HEK293 (cell line): ENCODE results near the gene KBTBD12.

Experiments
- CTCF ChIA-PET: fragments of 350-600 bp; formaldehyde crosslinking; extraction: SDS; loops from one replicate; lab custom pipeline; 2021; ENCODE audit warnings: antibody characterized with exemption; lab: Yijun Ruan, JAX
- POLR2A ChIA-PET: fragments of 300-600 bp; formaldehyde crosslinking; extraction: SDS; loops from one replicate; lab custom pipeline; 2020; ENCODE audit warnings: antibody characterized with exemption, inconsistent platforms; lab: Yijun Ruan, JAX
- H3K27ac ChIP-seq: fragments of 200-500 bp; sonication (Bioruptor generic); 2 replicates; pipeline ENCODE4 v1.5.1; 2014; ENCODE audit warnings: low read depth, low read length, control low read depth, inconsistent platforms; ENCODE audit errors: extremely low read depth
- H3K36me3 ChIP-seq, 2 experiments: fragments of 200-500 bp in 1 of 2; sonication (Bioruptor generic) in 1 of 2; 1 replicate in 1 of 2; 2 replicates in 1 of 2; pipeline ENCODE4 v1.5.1; 2014 to 2017; ENCODE audit warnings: inconsistent platforms in 2 of 2, low read length in 2 of 2; ENCODE audit not compliant: control insufficient read depth in 2 of 2, insufficient read depth in 1 of 2
- H3K4me1 ChIP-seq: fragments of 200-500 bp; sonication (Bioruptor generic); 2 replicates; pipeline ENCODE4 v1.5.1; 2014; ENCODE audit warnings: mild to moderate bottlenecking, low read length, inconsistent platforms; ENCODE audit not compliant: control insufficient read depth, insufficient read depth
- H3K4me3 ChIP-seq: 2 replicates; pipeline ENCODE4 v1.5.1; 2011; ENCODE audit warnings: low read depth, mild to moderate bottlenecking, control low read depth, low read length, moderate library complexity
- H3K9me3 ChIP-seq: fragments of 200-500 bp; sonication (Bioruptor generic); 2 replicates; pipeline ENCODE4 v1.5.1; 2014; ENCODE audit warnings: low read depth, low read length, inconsistent platforms; ENCODE audit not compliant: control insufficient read depth, insufficient read depth
- KLF1 ChIP-seq: fragments of 450-650 bp; formaldehyde crosslinking; IDR thresholded peaks from 2 replicates; pipeline ENCODE4 v1.5.1; 2016; ENCODE audit warnings: missing biosample characterization, missing genetic modification characterization
- SP7 ChIP-seq: fragments of 450-650 bp; formaldehyde crosslinking; IDR thresholded peaks from 2 replicates; pipeline ENCODE4 v1.5.1; 2016; ENCODE audit warnings: missing biosample characterization, missing genetic modification characterization
- ZBTB1 ChIP-seq: fragments of 450-650 bp; formaldehyde crosslinking; IDR thresholded peaks from 2 replicates; pipeline ENCODE4 v1.5.1; 2016; ENCODE audit warnings: missing biosample characterization, missing genetic modification characterization
- ZNF140 ChIP-seq: fragments of 450-650 bp; formaldehyde crosslinking; IDR thresholded peaks from 2 replicates; pipeline ENCODE4 v1.5.1; 2016; ENCODE audit warnings: missing biosample characterization, missing genetic modification characterization
- ZNF184 ChIP-seq: fragments of 450-650 bp; IDR thresholded peaks from 2 replicates; pipeline ENCODE4 v1.5.1; 2018; ENCODE audit warnings: missing biosample characterization, mild to moderate bottlenecking, missing genetic modification characterization
- ZNF23 ChIP-seq: fragments of 450-650 bp; formaldehyde crosslinking; IDR thresholded peaks from 2 replicates; pipeline ENCODE4 v1.5.1; 2016; ENCODE audit warnings: missing biosample characterization, missing genetic modification characterization, borderline replicate concordance
- ZNF239 ChIP-seq: fragments of 450-650 bp; formaldehyde crosslinking; IDR thresholded peaks from 2 replicates; pipeline ENCODE4 v1.5.1; 2016; ENCODE audit warnings: missing biosample characterization, missing genetic modification characterization
- ZNF404 ChIP-seq: fragments of 450-650 bp; formaldehyde crosslinking; IDR thresholded peaks from 2 replicates; pipeline ENCODE4 v1.5.1; 2017; ENCODE audit warnings: missing biosample characterization, missing genetic modification characterization
- ZNF433 ChIP-seq: fragments of 450-650 bp; formaldehyde crosslinking; IDR thresholded peaks from 2 replicates; pipeline ENCODE4 v1.5.1; 2016; ENCODE audit warnings: missing biosample characterization, missing genetic modification characterization, low read depth
- ZNF654 ChIP-seq: fragments of 450-650 bp; formaldehyde crosslinking; IDR thresholded peaks from 2 replicates; pipeline ENCODE4 v1.5.1; 2016; ENCODE audit warnings: low read depth, missing biosample characterization, missing genetic modification characterization
- ZNF707 ChIP-seq: fragments of 450-650 bp; formaldehyde crosslinking; IDR thresholded peaks from 2 replicates; pipeline ENCODE4 v1.5.1; 2016; ENCODE audit warnings: missing biosample characterization, missing genetic modification characterization
- ZNF777 ChIP-seq: fragments of 450-650 bp; formaldehyde crosslinking; IDR thresholded peaks from 2 replicates; pipeline ENCODE4 v1.5.1; 2017; ENCODE audit warnings: missing biosample characterization, missing genetic modification characterization, borderline replicate concordance
- TF ChIP-seq, protein P1 (sequence below): fragments of 450-650 bp; formaldehyde crosslinking; IDR thresholded peaks from 2 replicates; pipeline ENCODE4 v1.5.1; 2017; ENCODE audit warnings: missing biosample characterization, missing genetic modification characterization
- TF ChIP-seq, protein P2 (sequence below): fragments of 450-650 bp; formaldehyde crosslinking; IDR thresholded peaks from 2 replicates; pipeline ENCODE4 v1.5.1; 2016; ENCODE audit warnings: missing biosample characterization, missing genetic modification characterization

KBTBD12 gene

DNA sequence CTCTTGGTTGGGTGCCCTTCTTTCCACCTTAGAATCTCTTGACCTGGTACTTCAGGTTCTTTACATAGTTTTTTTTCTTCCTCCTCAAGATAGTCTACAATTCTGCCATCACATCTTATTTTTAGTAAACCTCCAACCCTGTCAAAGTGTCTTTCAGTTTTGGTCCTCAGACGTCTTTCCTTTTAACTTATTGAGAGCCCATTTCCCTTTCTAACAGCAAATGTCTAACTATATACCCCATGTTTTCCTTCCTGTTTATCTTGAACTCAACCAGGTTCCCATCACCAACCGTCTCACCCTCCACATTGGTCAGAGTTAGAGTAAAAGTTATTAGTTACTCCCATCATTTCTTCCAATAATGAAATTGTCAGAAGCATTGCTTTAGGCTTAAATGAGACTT lies 10.4 kb downstream of the KBTBD12 start:
- H3K9me3 ChIP-seq: no peaks in the 10 kb centered on the region
- CTCF ChIA-PET: no interaction called here
- no peak overlapping the region for H3K4me3 ChIP-seq
- TF ChIP-seq ZNF404 (tag by site-specific recombination) (no peak), ZNF433 (tag by site-specific recombination) (no peak)
- no peaks in the 10 kb centered on the region for H3K36me3 ChIP-seq
- no peaks in the 10 kb centered on the region for H3K4me1 ChIP-seq
- H3K27ac ChIP-seq: no peak overlapping the region
- POLR2A ChIA-PET: no interaction called here

DNA sequence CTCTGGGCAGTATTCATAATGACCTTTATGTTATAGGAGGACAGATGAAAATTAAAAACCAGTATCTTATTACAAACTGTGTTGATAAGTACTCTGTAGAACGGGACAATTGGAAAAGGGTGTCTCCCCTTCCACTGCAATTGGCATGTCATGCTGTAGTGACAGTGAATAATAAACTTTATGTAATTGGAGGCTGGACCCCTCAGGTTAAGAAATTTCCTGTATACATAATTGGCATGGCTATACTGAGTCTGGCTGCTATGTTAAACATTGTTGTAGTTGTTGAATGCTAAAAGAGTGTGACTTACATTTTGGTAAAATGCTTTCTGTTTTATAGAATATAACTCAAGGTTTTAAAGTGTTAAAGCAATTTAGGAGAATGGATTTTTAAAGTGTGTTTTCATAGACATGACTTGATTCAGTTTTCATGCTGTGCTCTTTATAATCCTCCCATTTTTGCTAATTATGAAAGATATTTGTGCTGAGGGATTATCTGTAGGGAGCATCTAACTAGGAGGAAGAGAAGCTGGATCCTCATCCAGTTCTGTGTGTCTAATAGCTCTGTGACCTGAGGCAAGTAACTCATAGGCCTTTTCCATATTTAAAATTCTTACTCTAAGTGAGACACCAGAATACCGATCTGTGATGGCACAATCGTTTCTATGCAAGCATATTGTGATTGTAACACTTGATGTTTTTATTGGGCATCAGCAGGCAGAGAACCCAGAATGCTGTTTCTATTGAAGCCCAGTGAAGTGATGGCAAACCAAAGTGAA lies 13.0 kb downstream of the KBTBD12 start:
- no peak for TF ChIP-seq ZNF239 (tag by site-specific recombination)
- Histone ChIP-seq H3K27ac (no peak overlapping the region), H3K9me3 (no peaks in the 10 kb centered on the region), H3K36me3 (no peaks in the 10 kb centered on the region), H3K4me3 (no peak overlapping the region), H3K4me1 (no peaks in the 10 kb centered on the region)
- POLR2A ChIA-PET: no interaction called here
- CTCF ChIA-PET: interaction anchor here (0.7 kb wide), 1 partner anchor 44 kb away, joined by 3 read pairs; no protein-coding TSS in a partner anchor

DNA sequence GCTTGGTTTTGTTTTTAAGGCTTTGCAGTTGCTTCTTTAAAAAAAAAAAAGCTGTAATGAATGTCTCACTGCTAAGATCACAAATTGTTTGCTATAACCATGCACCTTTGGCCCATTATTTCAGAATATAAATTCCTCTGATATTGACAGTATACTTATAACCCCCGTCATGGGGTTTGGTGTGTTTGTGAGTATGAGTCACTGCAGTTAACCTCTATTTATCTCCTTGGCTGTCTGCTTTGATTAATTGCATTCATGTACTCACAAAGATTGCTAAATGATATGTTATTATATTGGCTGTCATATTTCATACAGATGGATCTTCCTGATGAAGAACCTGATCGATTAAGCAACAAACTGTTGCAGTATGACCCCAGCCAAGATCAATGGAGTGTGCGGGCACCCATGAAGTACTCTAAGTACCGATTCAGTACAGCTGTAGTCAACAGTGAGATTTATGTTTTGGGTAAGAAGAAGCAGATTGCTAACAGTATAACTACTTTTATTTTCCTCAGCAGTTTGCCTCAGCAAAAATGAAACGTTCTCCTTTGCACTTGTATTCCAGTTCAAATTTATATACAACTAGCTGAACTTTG lies 14.9 kb downstream of the KBTBD12 start:
- no peak for TF ChIP-seq ZNF23
- peak; percentile 62 for TF ChIP-seq SP7 (tag by site-specific recombination)
- Histone ChIP-seq H3K4me3 (no peak overlapping the region), H3K27ac (no peak overlapping the region), H3K9me3 (no peaks in the 10 kb centered on the region), H3K4me1 (no peaks in the 10 kb centered on the region), H3K36me3 (no peaks in the 10 kb centered on the region)
- POLR2A ChIA-PET: no interaction called here
- CTCF ChIA-PET: no interaction called here

DNA sequence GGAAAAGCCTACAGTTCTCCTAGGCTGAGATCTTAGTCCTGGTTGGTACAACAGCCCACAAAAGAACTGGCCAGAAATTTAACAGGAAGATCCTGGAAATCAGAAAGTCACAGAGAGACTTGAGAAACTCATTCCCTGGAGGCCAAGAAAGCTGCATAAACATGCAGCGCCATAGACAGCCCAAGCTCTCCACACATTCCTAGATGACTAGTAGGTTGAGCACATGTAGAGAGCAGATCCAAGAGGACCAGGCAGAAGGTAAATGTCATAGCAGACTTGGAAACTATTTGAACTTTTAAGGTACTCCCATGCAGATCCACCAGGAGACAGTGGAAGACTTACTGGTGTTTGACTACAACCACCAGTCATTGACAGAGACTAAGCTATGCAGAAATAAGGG lies 18.4 kb downstream of the KBTBD12 start:
- CTCF ChIA-PET: no interaction called here
- POLR2A ChIA-PET: no interaction called here
- Histone ChIP-seq H3K9me3 (no peaks in the 10 kb centered on the region), H3K4me1 (no peaks in the 10 kb centered on the region), H3K4me3 (no peak overlapping the region), H3K36me3 (no peaks in the 10 kb centered on the region), H3K27ac (no peak overlapping the region)
- TF ChIP-seq ZNF707 (tag by site-specific recombination) (no peak), KLF1 (tag by site-specific recombination) (no peak), ZNF777 (no peak), ZNF140 (tag by site-specific recombination) (no peak), ZBTB1 (tag by site-specific recombination) (no peak), ZNF654 (tag by site-specific recombination) (no peak), ZNF239 (tag by site-specific recombination) (no peak), ZNF184 (tag by site-specific recombination) (no peak)
- TF ChIP-seq, protein P1, sequence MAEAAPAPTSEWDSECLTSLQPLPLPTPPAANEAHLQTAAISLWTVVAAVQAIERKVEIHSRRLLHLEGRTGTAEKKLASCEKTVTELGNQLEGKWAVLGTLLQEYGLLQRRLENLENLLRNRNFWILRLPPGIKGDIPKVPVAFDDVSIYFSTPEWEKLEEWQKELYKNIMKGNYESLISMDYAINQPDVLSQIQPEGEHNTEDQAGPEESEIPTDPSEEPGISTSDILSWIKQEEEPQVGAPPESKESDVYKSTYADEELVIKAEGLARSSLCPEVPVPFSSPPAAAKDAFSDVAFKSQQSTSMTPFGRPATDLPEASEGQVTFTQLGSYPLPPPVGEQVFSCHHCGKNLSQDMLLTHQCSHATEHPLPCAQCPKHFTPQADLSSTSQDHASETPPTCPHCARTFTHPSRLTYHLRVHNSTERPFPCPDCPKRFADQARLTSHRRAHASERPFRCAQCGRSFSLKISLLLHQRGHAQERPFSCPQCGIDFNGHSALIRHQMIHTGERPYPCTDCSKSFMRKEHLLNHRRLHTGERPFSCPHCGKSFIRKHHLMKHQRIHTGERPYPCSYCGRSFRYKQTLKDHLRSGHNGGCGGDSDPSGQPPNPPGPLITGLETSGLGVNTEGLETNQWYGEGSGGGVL (tag by site-specific recombination): no peak
- TF ChIP-seq, protein P2, sequence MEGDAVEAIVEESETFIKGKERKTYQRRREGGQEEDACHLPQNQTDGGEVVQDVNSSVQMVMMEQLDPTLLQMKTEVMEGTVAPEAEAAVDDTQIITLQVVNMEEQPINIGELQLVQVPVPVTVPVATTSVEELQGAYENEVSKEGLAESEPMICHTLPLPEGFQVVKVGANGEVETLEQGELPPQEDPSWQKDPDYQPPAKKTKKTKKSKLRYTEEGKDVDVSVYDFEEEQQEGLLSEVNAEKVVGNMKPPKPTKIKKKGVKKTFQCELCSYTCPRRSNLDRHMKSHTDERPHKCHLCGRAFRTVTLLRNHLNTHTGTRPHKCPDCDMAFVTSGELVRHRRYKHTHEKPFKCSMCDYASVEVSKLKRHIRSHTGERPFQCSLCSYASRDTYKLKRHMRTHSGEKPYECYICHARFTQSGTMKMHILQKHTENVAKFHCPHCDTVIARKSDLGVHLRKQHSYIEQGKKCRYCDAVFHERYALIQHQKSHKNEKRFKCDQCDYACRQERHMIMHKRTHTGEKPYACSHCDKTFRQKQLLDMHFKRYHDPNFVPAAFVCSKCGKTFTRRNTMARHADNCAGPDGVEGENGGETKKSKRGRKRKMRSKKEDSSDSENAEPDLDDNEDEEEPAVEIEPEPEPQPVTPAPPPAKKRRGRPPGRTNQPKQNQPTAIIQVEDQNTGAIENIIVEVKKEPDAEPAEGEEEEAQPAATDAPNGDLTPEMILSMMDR (tag by site-specific recombination): no peak
